Right lobe of liver (tissue), 6 donors: ENCODE results near the gene SMAD1. TPM values are rescaled to one million over a fixed set of nuclear protein-coding genes. Genes with fewer than 3 reads are reported as not detected.

Experiments
- ATAC-seq, 4 donors: fragments of 200-7000 bp; cut with Tn5 transposase; one replicate each; pipeline ENCODE4 v1.9.1; 2020; ENCODE audit warnings: mild to moderate bottlenecking in 4 of 4, moderate library complexity in 4 of 4
- DNase-seq, 3 donors: peaks; one replicate each; pipeline ENCODE4 v3.0.0-alpha.2; 2020
- H3K27ac ChIP-seq, 3 donors: fragments of 200-600 bp; one replicate each; pipeline ENCODE4 v1.8.0; 2022
- H3K27me3 ChIP-seq, 2 donors: fragments of 200-600 bp; one replicate each; pipeline ENCODE4 v1.8.0; 2022
- H3K36me3 ChIP-seq, 4 donors: fragments of 200-600 bp; sonication (generic) in 1 of 4; one replicate each; pipeline versions ENCODE4 v1.5.1 to v1.8.0; 2017 to 2022; ENCODE audit warnings: control low read depth in 1 of 4
- H3K4me1 ChIP-seq, 4 donors: fragments of 200-600 bp; sonication (generic) in 1 of 4; one replicate each; pipeline versions ENCODE4 v1.5.1 to v1.8.0; 2017 to 2022; ENCODE audit warnings: control low read depth in 1 of 4
- H3K4me3 ChIP-seq, 3 donors: fragments of 200-600 bp; one replicate each; pipeline ENCODE4 v1.8.0; 2022
- H3K9me3 ChIP-seq, 4 donors: fragments of 200-600 bp; sonication (generic) in 1 of 4; one replicate each; pipeline versions ENCODE4 v1.5.1 to v1.8.0; 2017 to 2022; ENCODE audit warnings: control low read depth in 1 of 4
- POLR2A ChIP-seq: fragments of 450-650 bp; IDR thresholded peaks from one replicate; pipeline ENCODE4 v1.6.1; 2017; ENCODE audit warnings: antibody characterized with exemption, mild to moderate bottlenecking
- WGBS: methylation state at CpG from one replicate; pipeline ENCODE4 v1.1.6; 2018; ENCODE audit warnings: low coverage, low lambda C conversion rate; ENCODE audit not compliant: insufficient coverage; ENCODE audit errors: missing lambda C conversion rate; 5-methylcytosine and 5-hydroxymethylcytosine counted together
- intact Hi-C, 2 donors: fragments of 100-400 bp; cut with DNase I; formaldehyde crosslinking; loops; one replicate each; pipeline versions ENCODE4 v1.11.2 to v1.14.1; 2022
- total RNA-seq, 6 experiments: library from RNA; depleted of rRNA in 2 of 6; stranded (reverse); fragments of >200 nt in 2 of 6; fragmentation: NEBNext Ultra II Directional in 3 of 6; extraction: Animal tissue kit (Norgen Biotek cat#: 25700) in 3 of 6; gene quantifications; one replicate each; pipeline versions ENCODE4 v1.1.0 to v1.2.4, GENCODE V29; 2016 to 2023
- TF ChIP-seq, protein P1 (sequence below), 4 donors: fragments of 200-600 bp in 3 of 4; fragments of 450-650 bp in 1 of 4; IDR thresholded peaks; one replicate each; pipeline versions ENCODE4 v1.5.1 to v1.8.0; 2016 to 2022; ENCODE audit warnings: antibody characterized with exemption in 4 of 4, mild to moderate bottlenecking in 2 of 4
- donor health status: DM: no; HTN: yes; CAD: no.
- donor health status: DM: no; HTN: no; CAD: no.
- donor health status: DM: no; HTN: no; CAD: no.
- donor health status: DM: no; HTN: yes; CAD: no.
- donor health status: DM: no; HTN: yes; CAD: no.

The SMAD1 gene
- total RNA-seq, 6 experiments from 2014 or later: 12.4 to 30.5 (median 18.4) TPM

DNA sequence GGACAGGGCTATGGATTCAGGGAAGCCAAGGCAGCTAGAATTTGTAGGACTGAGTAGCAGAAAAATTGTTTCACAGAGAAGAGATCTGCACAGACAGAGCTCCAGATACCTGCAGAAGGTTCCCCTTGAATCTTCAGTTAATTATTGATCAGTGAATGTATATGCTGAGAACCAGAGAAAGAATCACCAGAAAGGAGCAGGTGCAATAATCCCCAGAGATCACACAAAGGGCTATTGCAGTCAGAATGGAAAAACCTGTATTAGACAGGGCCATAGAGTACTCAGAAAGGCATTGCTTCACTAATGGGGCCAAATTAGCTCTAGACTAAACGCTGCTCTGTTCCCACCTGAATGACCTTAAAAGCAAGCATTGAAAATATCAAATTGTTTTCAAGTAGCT is 35.5 kb upstream of the SMAD1 start:
- H3K4me3 ChIP-seq: no peak overlapping the region
- no peak for DNase-seq
- WGBS: 91% methylated on average over 1 of the region's 1 CpG
- TF ChIP-seq, protein P1, sequence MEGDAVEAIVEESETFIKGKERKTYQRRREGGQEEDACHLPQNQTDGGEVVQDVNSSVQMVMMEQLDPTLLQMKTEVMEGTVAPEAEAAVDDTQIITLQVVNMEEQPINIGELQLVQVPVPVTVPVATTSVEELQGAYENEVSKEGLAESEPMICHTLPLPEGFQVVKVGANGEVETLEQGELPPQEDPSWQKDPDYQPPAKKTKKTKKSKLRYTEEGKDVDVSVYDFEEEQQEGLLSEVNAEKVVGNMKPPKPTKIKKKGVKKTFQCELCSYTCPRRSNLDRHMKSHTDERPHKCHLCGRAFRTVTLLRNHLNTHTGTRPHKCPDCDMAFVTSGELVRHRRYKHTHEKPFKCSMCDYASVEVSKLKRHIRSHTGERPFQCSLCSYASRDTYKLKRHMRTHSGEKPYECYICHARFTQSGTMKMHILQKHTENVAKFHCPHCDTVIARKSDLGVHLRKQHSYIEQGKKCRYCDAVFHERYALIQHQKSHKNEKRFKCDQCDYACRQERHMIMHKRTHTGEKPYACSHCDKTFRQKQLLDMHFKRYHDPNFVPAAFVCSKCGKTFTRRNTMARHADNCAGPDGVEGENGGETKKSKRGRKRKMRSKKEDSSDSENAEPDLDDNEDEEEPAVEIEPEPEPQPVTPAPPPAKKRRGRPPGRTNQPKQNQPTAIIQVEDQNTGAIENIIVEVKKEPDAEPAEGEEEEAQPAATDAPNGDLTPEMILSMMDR (IDR thresholded peaks at IDR 0.05): no peak
- TF ChIP-seq POLR2A: no peak
- H3K27me3 ChIP-seq: no peaks in the 10 kb centered on the region
- no peaks in the 10 kb centered on the region for H3K36me3 ChIP-seq
- no peak overlapping the region for H3K27ac ChIP-seq
- intact Hi-C loops: no loop called here
- ATAC-seq: no peak
- H3K4me1 ChIP-seq: no peaks in the 10 kb centered on the region
- H3K9me3 ChIP-seq: no peaks in the 10 kb centered on the region

DNA sequence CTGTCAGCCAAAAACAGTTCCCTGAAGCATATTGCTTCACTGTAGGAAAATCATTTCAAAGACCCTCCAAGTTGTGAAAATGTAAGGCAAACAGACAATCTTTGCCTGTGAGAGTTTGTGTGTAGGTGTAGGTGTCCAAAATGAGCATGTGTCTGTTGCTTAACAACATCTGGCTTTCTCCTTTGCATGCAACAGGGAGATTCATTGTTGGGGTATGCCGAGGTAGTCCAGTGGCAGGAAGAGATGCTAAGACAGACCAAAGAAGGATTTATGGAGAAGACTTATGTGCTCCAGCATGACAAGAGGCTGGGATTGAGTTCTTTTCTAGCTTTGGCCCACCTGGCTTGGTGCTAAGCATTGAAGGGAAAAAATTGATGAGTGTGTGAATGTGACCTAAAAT is 29.8 kb upstream of the SMAD1 start:
- Histone ChIP-seq H3K9me3 (no peaks in the 10 kb centered on the region), H3K27me3 (no peaks in the 10 kb centered on the region), H3K4me1 (peaks cover 0 to 9% (median 0%) of the 10 kb centered on the region in 4 donors), H3K36me3 (no peaks in the 10 kb centered on the region), H3K4me3 (no peak overlapping the region), H3K27ac (no peak overlapping the region)
- DNase-seq (no peak), ATAC-seq (peak in 1 of 4 donors; percentile 7)
- TF ChIP-seq POLR2A: no peak
- TF ChIP-seq, protein P1 (IDR thresholded peaks at IDR 0.05): no peak
- whole genome bisulfite sequencing: 100% methylated on average over 1 of the region's 1 CpG
- intact Hi-C loops: no loop called here

DNA sequence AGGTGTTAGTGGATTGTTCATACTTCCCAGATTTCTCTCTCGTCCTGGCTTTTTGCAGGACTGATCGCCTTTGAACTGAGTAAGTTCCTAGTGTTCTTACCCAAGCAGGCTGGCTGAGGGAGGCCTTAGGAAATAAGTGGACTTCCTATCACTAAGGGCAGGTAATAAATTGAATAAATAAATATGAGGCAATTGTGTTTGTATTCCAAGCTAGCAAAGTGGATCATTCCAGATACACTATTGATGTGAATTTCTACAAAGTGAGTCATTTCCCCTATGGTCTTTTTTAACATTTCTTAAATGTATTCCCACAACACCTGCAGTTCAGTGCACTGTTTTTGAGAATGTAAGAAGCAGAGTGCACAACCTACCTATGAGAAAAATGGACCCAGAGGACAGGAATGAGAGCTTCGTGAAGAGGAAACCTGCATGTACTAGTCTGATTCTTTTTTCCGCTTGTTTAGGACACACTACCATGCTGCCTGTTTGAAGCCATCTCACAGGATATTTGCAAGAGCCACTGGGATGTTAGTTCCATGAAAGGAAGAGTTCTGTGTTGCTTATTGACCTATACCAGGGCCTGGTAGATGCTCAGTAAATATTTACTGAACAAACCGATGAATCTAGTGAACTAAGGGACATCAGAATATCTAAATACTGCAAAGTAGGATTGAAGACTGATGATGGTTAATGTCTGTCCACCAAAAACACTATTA is 29.0 kb upstream of the SMAD1 start:
- Histone ChIP-seq H3K27ac (no peak overlapping the region), H3K9me3 (no peaks in the 10 kb centered on the region), H3K4me1 (peaks cover 0 to 9% (median 0%) of the 10 kb centered on the region in 4 donors), H3K27me3 (no peaks in the 10 kb centered on the region), H3K36me3 (no peaks in the 10 kb centered on the region), H3K4me3 (no peak overlapping the region)
- WGBS: 54% methylated on average over 5 of the region's 5 CpGs
- TF ChIP-seq POLR2A: no peak
- TF ChIP-seq, protein P1 (IDR thresholded peaks at IDR 0.05): no peak
- ATAC-seq: peak; percentile 80 to 96 (median 88)
- intact Hi-C loops: no loop called here
- no peak for DNase-seq

DNA sequence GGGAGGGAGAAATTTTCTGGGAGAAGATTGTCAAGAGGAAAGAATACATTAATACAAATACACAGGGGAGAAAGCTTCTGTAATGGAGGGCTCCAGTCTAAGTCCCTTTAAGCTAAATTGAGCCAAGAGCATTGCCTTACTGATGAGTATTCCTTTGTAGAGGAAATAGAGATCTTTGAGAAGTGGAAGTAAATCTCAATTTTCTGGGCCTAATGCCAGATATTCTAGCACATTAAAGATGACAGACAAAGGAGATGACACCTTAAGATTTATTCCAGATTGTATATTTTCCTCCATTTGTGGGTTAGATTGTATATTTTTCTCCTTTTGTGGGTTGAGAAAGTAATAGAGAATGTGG is 28.5 kb upstream of the SMAD1 start:
- no peaks in the 10 kb centered on the region for H3K36me3 ChIP-seq
- intact Hi-C loops: no loop called here
- no peak overlapping the region for H3K27ac ChIP-seq
- ATAC-seq: peak in 3 of 4 donors; percentile 8 to 32 (median 8)
- TF ChIP-seq, protein P1 (IDR thresholded peaks at IDR 0.05): no peak
- TF ChIP-seq POLR2A: no peak
- no peaks in the 10 kb centered on the region for H3K27me3 ChIP-seq
- H3K9me3 ChIP-seq: no peaks in the 10 kb centered on the region
- no peak for DNase-seq
- no peak overlapping the region for H3K4me3 ChIP-seq
- peaks cover 0 to 9% (median 0%) of the 10 kb centered on the region in 4 donors for H3K4me1 ChIP-seq
